CD4-positive, alpha-beta T cell treated with Interleukin-10 for 1 hour (primary cell): ENCODE results near the gene ARSJ.
"Not testable (repeated sequence)": the region's sequence is repeated elsewhere in the genome, so short reads cannot be mapped to it uniquely, and the experiment has no call there.

Experiments used
- DNase-seq: peaks from one replicate; pipeline ENCODE4 v3.0.0-alpha.2; 2020

ARSJ gene

DNA sequence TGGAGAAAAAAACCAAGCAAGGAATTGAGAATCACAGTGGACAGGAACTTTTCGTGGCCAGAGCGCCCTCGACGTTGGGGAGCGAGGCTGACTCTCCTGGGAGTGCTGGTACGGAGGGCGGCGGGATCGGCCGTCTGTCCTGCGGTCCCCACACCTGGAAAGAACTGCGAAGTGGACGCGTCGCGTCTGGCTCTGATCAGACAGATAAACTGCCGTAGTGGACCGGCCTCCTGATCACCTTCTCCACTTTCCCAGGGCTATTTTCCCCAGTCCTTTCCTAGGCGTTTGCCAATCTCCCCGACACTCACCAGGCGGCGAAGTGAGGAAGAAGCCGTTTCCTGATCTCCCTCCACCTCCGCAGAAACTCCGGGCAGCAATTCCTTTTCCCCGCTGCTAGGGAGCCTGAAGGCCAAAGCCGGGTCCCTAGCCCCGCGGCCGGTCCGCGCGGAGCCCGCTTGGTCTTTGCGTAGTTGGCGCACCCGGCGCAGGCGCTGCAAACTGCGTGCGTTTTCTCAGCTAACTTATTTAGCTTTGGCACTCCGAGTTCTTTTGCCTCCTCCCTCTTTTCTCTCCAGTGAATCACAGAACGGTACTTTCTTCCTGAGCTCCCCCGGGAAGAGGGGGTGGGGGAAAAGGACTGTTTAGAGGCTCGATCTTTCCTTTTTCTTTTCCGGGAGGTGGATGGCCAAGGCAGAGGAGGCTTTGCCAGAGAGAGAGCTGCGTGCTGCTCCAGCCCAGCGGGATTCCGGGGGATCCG lies at the start of gene ARSJ:
ARSJ (minus strand) TSS at position 500 of the 757 bp plus-strand sequence. CDS start 813 bp downstream, outside the sequence.
- DNase-seq, result no peak

GRCh38 chr4:114028071-114028470 lies 48.6 kb upstream of the ARSJ start:
- DNase-seq, result no peak

DNA sequence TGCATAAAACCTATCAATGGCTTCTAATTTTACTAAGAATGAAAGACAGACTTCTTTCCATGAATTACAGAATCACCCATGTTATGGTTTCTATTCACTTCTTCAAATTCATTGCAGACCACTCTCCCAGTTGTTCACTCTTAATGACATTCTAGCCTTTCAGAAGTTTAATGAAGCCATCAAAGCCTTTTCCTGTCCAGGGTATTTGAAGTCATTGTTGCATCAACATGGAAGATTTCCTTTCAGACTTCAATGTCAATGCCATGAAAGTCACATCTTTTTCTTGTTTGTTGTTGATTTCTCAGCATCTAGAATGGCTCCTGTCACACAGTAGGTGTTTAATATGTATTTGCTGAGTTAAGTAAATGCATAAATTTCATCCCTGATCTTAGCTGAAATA lies 48.1 kb upstream of the ARSJ start:
- DNase-seq, result no peak

DNA sequence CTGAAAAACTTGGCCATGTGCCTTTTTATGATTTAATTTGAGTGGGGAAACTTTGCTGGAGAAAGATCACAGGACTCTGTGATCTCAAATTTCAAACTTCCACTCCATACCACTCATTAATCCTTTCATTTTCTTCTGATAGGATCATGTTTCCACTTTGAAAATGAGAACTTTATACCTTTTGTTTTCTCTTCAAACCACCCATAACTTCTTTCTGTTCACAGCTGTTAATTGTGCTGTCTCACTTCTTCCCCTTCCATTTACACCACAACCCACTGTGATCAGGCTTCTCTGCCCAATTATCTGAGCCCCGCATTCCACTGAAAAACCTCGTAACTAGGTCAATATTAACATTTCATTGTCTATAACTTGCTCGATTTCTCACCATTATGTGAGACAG lies 47.0 kb upstream of the ARSJ start:
- DNase-seq, result no peak

DNA sequence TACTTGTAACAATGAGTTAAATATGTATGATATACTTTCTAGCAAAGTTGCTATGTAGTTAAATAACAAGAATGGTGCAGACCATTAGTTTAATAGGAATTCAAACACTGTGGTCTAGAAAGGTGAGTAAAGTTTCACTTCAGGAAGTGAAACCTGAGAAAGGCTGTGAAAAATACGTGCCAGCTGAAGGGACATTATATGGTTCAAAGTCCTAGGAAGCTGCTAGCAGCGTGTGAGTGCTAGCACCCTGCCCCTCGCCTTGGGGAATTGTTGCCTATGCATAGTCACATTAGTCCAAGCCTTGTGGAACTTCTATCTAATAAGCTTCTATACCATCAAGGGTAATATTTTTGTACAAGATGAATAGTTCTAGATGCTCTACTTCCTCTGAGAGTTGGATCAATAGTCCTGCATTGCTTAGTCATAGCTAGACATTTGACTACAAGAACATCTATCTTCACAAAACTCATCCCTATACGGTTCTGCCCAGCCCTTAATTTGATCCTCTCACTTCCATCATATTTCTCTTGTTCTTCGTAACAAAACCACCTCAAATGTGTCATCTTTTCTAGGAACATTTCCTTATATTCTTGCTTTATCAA lies 45.8 kb upstream of the ARSJ start:
- no peak for DNase-seq

- no peak for DNase-seq
Observed at GRCh38 chr4:114021451-114021850, 42.0 kb upstream of the ARSJ start.

- no peak for DNase-seq
Observed at GRCh38 chr4:114019969-114020358, 40.5 kb upstream of the ARSJ start.

GRCh38 chr4:114019276-114019968 lies 40.0 kb upstream of the ARSJ start:
- DNase-seq, result no peak

GRCh38 chr4:114017120-114017917 lies 37.9 kb upstream of the ARSJ start:
- DNase-seq, result no peak

- DNase-seq, result no peak
Observed at GRCh38 chr4:114015444-114015899, 36.0 kb upstream of the ARSJ start.

DNA sequence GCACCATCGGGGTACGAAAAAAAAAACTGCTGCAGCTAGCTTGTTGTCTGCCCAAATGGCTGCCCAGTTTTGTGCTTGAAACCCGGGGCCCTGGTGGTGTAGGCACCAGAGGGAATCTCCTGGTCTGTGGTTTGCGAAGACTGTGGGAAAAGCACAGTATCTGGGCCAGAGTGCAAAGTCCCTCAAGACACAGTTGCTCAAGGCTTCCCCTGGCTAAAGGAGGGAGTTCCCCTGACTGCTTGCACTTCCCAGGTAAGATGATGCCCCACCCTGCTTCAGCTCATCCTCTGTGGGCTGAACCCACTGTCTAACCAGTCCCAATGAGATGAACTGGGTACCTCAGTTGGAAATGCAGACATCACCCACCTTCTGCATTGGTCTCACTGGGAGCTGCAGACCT lies 33.8 kb upstream of the ARSJ start:
- not testable (repeated sequence) for DNase-seq

DNA sequence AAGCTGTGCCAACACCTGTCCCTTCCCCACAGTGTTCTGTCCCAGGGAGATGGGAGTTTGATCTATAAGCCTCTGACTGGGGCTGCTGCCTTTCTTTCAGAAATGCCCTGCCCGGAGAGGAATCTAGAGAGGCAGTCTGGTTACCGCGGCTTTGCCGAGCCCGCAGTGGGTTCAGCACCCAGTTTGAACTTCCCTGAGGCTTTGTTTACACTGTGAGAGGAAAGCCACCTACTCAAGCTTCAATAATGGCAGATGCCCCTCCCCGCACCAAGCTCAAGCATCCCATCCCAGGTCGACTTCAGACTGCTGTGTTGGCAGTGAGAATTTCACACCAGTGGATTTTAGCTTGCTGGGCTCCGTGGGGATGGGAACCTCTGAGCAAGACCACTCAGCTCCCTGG lies 33.3 kb upstream of the ARSJ start:
- DNase-seq, result no peak

- DNase-seq, result peak; percentile 14
Observed at GRCh38 chr4:114005569-114006442, 26.4 kb upstream of the ARSJ start.

- DNase-seq, result peak; percentile 17
Observed at GRCh38 chr4:114004483-114005226, 25.2 kb upstream of the ARSJ start.

GRCh38 chr4:113998531-113998930 lies 19.1 kb upstream of the ARSJ start:
- DNase-seq, result no peak

GRCh38 chr4:113998079-113998478 lies 18.6 kb upstream of the ARSJ start:
- no peak for DNase-seq

DNA sequence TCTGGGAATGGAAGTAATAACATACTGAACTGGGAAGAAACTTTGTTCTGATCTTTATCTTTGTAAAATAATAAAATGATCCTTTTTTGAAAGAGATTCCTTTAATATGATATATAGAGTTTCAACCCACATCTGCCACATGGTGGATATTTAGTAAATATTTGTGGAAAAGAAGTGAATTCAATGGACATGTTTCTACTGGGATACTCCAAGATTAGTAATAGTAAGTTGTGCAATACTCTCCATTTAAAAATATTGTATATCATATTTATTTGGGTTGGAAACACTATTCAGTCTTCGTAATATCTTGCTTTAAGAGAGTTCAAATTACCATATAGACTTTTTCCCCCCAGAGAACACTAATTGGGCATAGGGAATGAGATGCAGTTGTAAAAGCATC lies 17.8 kb upstream of the ARSJ start:
- no peak for DNase-seq

DNA sequence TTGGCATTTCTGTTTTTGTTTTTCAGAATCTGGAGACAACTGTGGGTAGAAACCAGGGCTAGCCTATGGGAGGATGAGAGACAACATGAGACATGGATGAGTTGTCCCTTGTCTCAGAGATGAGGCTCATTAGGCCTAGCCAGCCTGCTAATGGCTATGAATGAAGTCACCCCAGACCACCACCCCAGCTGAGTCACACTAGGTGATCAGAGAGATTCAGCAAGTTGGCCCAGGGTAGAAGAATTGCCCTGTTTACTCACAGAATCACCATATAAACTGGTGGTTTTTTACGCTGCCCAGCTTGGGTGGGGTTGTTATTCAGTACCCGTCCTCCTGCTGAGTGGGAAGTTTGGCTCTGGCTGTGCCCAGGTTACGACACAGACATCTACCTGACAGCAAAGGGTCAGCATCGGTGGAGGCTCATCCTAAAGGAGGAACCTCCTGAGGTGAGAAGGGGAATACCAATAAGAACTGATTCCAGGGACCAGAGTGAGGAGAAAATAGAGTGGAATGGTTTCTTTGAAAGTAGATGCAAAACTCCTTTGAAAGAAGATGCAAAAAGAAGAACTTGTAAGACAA lies 17.2 kb upstream of the ARSJ start:
- no peak for DNase-seq

DNA sequence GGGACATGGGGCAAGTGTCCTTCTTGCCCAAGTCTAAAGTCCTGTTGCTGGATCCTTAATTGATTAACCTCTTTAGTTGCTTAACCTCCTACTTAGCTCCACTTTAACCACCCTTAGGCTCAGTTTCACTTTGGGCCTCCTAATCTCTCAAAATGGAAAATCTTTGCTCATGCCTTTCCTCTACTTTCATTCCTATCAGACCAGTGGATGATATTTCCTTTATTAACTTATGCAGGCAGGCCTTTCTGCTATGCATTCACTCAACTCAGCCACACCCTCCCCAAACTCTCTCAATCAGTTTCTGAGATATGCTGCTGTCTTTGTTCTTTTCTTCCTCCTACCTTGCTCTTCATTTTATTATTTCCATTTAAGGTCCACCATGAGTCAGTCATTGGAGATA lies 14.4 kb upstream of the ARSJ start:
- DNase-seq, result no peak

DNA sequence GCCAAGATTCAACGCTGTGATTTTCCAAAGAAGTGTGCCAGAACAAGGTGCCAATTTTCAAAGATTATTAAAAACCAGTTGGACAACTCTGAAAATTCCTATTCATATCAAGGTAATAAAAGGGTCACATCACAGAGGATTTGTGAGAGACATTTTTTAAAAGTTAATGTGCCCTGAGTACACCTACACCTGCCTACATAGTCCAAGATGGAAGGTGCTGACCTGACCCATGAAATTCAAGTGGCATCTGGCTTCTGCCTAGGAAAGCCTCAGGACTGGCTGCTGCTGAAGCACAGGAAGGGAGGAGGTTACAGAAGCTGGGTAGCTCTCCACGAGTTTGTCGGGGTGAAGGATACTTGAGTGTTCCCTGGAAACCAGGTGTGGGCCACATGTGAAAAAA lies 11.4 kb upstream of the ARSJ start:
- DNase-seq, result no peak

GRCh38 chr4:113987382-113987941 lies 8.0 kb upstream of the ARSJ start:
- DNase-seq, result no peak
